Testis (tissue), 5 donors: ENCODE data around the gene PRIMPOL. TPM values are rescaled to one million over a fixed set of nuclear protein-coding genes. Genes with fewer than 3 reads are reported as not detected.
"Not testable (repeated sequence)": the region's sequence is repeated elsewhere in the genome, so short reads cannot be mapped to it uniquely, and the experiment has no call there.

Source experiments
- DNase-seq: peaks from one replicate; pipeline ENCODE4 v3.0.0-alpha.2; 2019
- H3K27ac ChIP-seq, 2 donors: fragments of 200-600 bp; sonication (generic); one replicate each; pipeline ENCODE4 v1.5.1; 2019
- H3K27me3 ChIP-seq: fragments of 200-600 bp; sonication (generic); one replicate; pipeline ENCODE4 v1.5.1; 2019
- H3K36me3 ChIP-seq: fragments of 200-600 bp; sonication (generic); one replicate; pipeline ENCODE4 v1.5.1; 2017; ENCODE audit warnings: low read depth; ENCODE audit errors: missing control alignments
- H3K4me1 ChIP-seq: fragments of 200-600 bp; sonication (generic); one replicate; pipeline ENCODE4 v1.5.1; 2019
- H3K4me3 ChIP-seq, 2 donors: fragments of 200-600 bp; sonication (generic); one replicate each; pipeline ENCODE4 v1.5.1; 2017 to 2019
- H3K9me3 ChIP-seq: fragments of 200-600 bp; sonication (generic); one replicate; pipeline ENCODE4 v1.5.1; 2017
- CTCF ChIP-seq, 3 experiments: fragments of 450-650 bp in 2 of 3; fragments of 200-600 bp in 1 of 3; sonication (generic) in 1 of 3; IDR thresholded peaks; one replicate each; pipeline ENCODE4 v1.5.1; 2016 to 2019; ENCODE audit warnings: antibody characterized with exemption in 3 of 3, mild to moderate bottlenecking in 2 of 3, moderate library complexity in 1 of 3
- POLR2A ChIP-seq: fragments of 450-650 bp; IDR thresholded peaks from one replicate; pipeline ENCODE4 v1.6.1; 2017; ENCODE audit warnings: antibody characterized with exemption, mild to moderate bottlenecking, moderate library complexity
- WGBS, 2 donors: methylation state at CpG; one replicate each; pipeline ENCODE4 v1.1.5; 2018; 5-methylcytosine and 5-hydroxymethylcytosine counted together
- intact Hi-C: fragments of 100-400 bp; cut with DNase I; formaldehyde crosslinking; loops from one replicate; pipeline ENCODE4 v1.15.1; 2023; ENCODE audit warnings: low total_unique reads
- long read RNA-seq, 2 donors: transcript quantifications; one replicate each; lab custom pipeline, GENCODE V29; 2026
- polyA plus RNA-seq: library from polyadenylated mRNA; stranded (reverse); fragments of 350-450 nt; fragmentation: Illumina TruSeq; extraction: RNeasy Lipid Tissue Mini Kit (QIAGEN cat#74804); gene quantifications from one replicate; pipeline ENCODE4 v1.2.3, GENCODE V29; 2014; ENCODE audit warnings: low read depth, low replicate concordance; ENCODE audit not compliant: insufficient read depth
- total RNA-seq, 2 donors: library from RNA; depleted of rRNA; stranded (reverse); fragments of >200 nt; gene quantifications; one replicate each; pipeline ENCODE4 v1.2.3, GENCODE V29; 2016

Gene PRIMPOL
- total RNA-seq = 10 to 100 TPM; 17.6 to 18.8 TPM
- 16.3 TPM for polyA plus RNA-seq
- long read RNA-seq, donor 1, transcript PRIMPOL-208 (3 exons, 498 nt) = major isoform, 5 of 46 reads
- long read RNA-seq, donor 1, partial matches to known transcripts = 24 of 46 reads
- long read RNA-seq, donor 1, other reads (novel, unspliced or antisense) = 16 of 46 reads
- long read RNA-seq, donor 2, partial matches to known transcripts = 0 of 6 reads
- long read RNA-seq, donor 2, other reads (novel, unspliced or antisense) = 0 of 6 reads

GRCh38 chr4:184649026-184649970 lies at the start of gene PRIMPOL, which contains the start of gene CASP3:
TSS of gene PRIMPOL (plus strand) at chr4:184649738. CDS start at chr4:184657141, 7,403 bp downstream.
TSS of gene CASP3 (minus strand) at chr4:184649447. CDS start at chr4:184638453, 10,994 bp downstream.
- no peaks in the 10 kb centered on the region for H3K36me3 ChIP-seq
- peak; percentile 96 for DNase-seq
- no peaks in the 10 kb centered on the region for H3K27me3 ChIP-seq
- no peaks in the 10 kb centered on the region for H3K9me3 ChIP-seq
- peaks cover 14% of the 10 kb centered on the region for H3K4me1 ChIP-seq
- intact Hi-C loops = loop anchor here (10.0 kb wide), 1 partner anchor 96 kb away; no protein-coding TSS in a partner anchor
- WGBS, 2 donors = 2 to 3% methylated on average over 8 to 64 of the region's 90 CpGs
- TF ChIP-seq POLR2A (no peak), CTCF (IDR thresholded peaks at IDR 0.05) (peak in 1 of 3 experiments; percentile 18)
- H3K4me3 ChIP-seq = peak within 1 kb of the TSS; percentile 82 to 93
- peak within 1 kb of the TSS; percentile 97 for H3K27ac ChIP-seq

GRCh38 chr4:184600982-184601381 lies 48.6 kb upstream of the PRIMPOL start:
- intact Hi-C loops, H3K4me1 ChIP-seq: not testable (repeated sequence)

GRCh38 chr4:184602857-184603256 lies 46.7 kb upstream of the PRIMPOL start:
- H3K36me3 ChIP-seq, H3K27me3 ChIP-seq, H3K4me1 ChIP-seq, intact Hi-C loops, H3K9me3 ChIP-seq, H3K27ac ChIP-seq, DNase-seq, H3K4me3 ChIP-seq: not testable (repeated sequence)
- WGBS, 2 donors = 0% methylated on average over 1 of the region's 1 CpG

More at GRCh38 chr4:184600982-184601381, 48.6 kb upstream of the PRIMPOL start:
- WGBS, 2 donors = 88 to 95% methylated on average over 8 of the region's 8 CpGs
- H3K4me3 ChIP-seq, H3K36me3 ChIP-seq, H3K9me3 ChIP-seq, H3K27me3 ChIP-seq, H3K27ac ChIP-seq, DNase-seq: not testable (repeated sequence)

GRCh38 chr4:184607429-184607828 lies 42.1 kb upstream of the PRIMPOL start:
- H3K4me1 ChIP-seq, H3K27me3 ChIP-seq, H3K4me3 ChIP-seq, H3K9me3 ChIP-seq, H3K27ac ChIP-seq, intact Hi-C loops, DNase-seq, H3K36me3 ChIP-seq: not testable (repeated sequence)
- 95 to 96% methylated on average over 2 of the region's 2 CpGs for WGBS, 2 donors

- Histone ChIP-seq H3K36me3 (no peaks in the 10 kb centered on the region), H3K27me3 (no peaks in the 10 kb centered on the region), H3K4me3 (no peak overlapping the region), H3K4me1 (no peaks in the 10 kb centered on the region), H3K27ac (no peak overlapping the region), H3K9me3 (no peaks in the 10 kb centered on the region)
- TF ChIP-seq POLR2A (no peak), CTCF (IDR thresholded peaks at IDR 0.05) (no peak)
- DNase-seq = no peak
- 81 to 96% methylated on average over 3 of the region's 3 CpGs for WGBS, 2 donors
- intact Hi-C loops = no loop called here
Observed at GRCh38 chr4:184612074-184612473, 37.5 kb upstream of the PRIMPOL start.

- DNase-seq = no peak
- H3K27ac ChIP-seq = no peak overlapping the region
- H3K4me1 ChIP-seq = no peaks in the 10 kb centered on the region
- intact Hi-C loops = no loop called here
- H3K36me3 ChIP-seq = no peaks in the 10 kb centered on the region
- TF ChIP-seq POLR2A (no peak), CTCF (IDR thresholded peaks at IDR 0.05) (no peak)
- H3K9me3 ChIP-seq = no peaks in the 10 kb centered on the region
- no peaks in the 10 kb centered on the region for H3K27me3 ChIP-seq
- H3K4me3 ChIP-seq = no peak overlapping the region
- WGBS, 2 donors = 97 to 100% methylated on average over 2 of the region's 2 CpGs
Observed at GRCh38 chr4:184613405-184613804, 36.1 kb upstream of the PRIMPOL start.
